HL-60 (cell line): Measurements from ENCODE around the gene MRGPRX1.

Source experiments
- CTCF ChIP-seq: IDR thresholded peaks from one replicate; pipeline ENCODE4 v1.5.1; 2011; ENCODE audit warnings: low read length, control low read depth, inconsistent platforms; ENCODE audit not compliant: insufficient read depth
- GABPA ChIP-seq: IDR thresholded peaks from 2 replicates; pipeline ENCODE4 v1.6.1; 2012; ENCODE audit warnings: low read depth
- POLR2AphosphoS5 ChIP-seq: IDR thresholded peaks from 2 replicates; pipeline ENCODE4 v1.6.1; 2012; ENCODE audit warnings: low read depth
- REST ChIP-seq: IDR thresholded peaks from 2 replicates; pipeline ENCODE4 v1.6.1; 2012; ENCODE audit warnings: low read depth; ENCODE audit not compliant: insufficient replicate concordance

GRCh38 chr11:18986744-18987143 is 47.5 kb upstream of the MRGPRX1 start:
- TF ChIP-seq CTCF (no peak), REST (no peak), POLR2AphosphoS5 (no peak), GABPA (no peak)
